Loucy (cell line): ENCODE measurements around the gene EML2.

ENCODE experiments used
- H2AFZ ChIP-seq: fragments of 200-600 bp; sonication (generic); 2 replicates; pipeline ENCODE4 v1.6.0; 2016; ENCODE audit warnings: antibody characterized with exemption, mild to moderate bottlenecking, low read length, moderate library complexity
- H3F3A ChIP-seq: fragments of 200-600 bp; 2 replicates; pipeline ENCODE4 v1.6.0; 2016; ENCODE audit warnings: antibody characterized with exemption, low read depth, mild to moderate bottlenecking
- H3K27me3 ChIP-seq: fragments of 200-600 bp; sonication (generic); 2 replicates; pipeline ENCODE4 v1.6.1; 2014; ENCODE audit warnings: low read length, mild to moderate bottlenecking; ENCODE audit not compliant: insufficient read depth, poor library complexity, severe bottlenecking
- H3K36me3 ChIP-seq: fragments of 200-600 bp; sonication (generic); 2 replicates; pipeline ENCODE4 v1.6.1; 2016; ENCODE audit warnings: low read length; ENCODE audit not compliant: insufficient read depth
- H3K4me1 ChIP-seq: fragments of 200-600 bp; sonication (generic); 2 replicates; pipeline ENCODE4 v1.5.1; 2014; ENCODE audit warnings: low read length, mild to moderate bottlenecking; ENCODE audit not compliant: insufficient read depth, poor library complexity, severe bottlenecking
- H3K4me2 ChIP-seq: fragments of 200-600 bp; sonication (generic); 2 replicates; pipeline ENCODE4 v1.6.0; 2014; ENCODE audit warnings: antibody characterized with exemption, low read length, low read depth, mild to moderate bottlenecking; ENCODE audit not compliant: poor library complexity, severe bottlenecking
- H3K4me3 ChIP-seq: fragments of 200-600 bp; sonication (generic); 2 replicates; pipeline ENCODE4 v1.5.1; 2014; ENCODE audit warnings: low read length, mild to moderate bottlenecking, mixed read lengths; ENCODE audit not compliant: poor library complexity, severe bottlenecking
- H3K79me2 ChIP-seq: fragments of 200-600 bp; sonication (generic); 2 replicates; pipeline ENCODE4 v1.6.1; 2014; ENCODE audit warnings: low read length; ENCODE audit not compliant: insufficient read depth
- H3K9ac ChIP-seq: fragments of 200-600 bp; sonication (generic); 2 replicates; pipeline ENCODE4 v1.6.0; 2014; ENCODE audit warnings: mild to moderate bottlenecking, low read depth, low read length, moderate library complexity; ENCODE audit not compliant: poor library complexity, severe bottlenecking
- H3K9me2 ChIP-seq: fragments of 200-600 bp; sonication (generic); replicated peaks from 2 replicates; pipeline ENCODE4 v1.6.1; 2016; ENCODE audit warnings: low read depth, low read length, mixed read lengths
- H3K9me3 ChIP-seq: fragments of 200-600 bp; sonication (generic); 2 replicates; pipeline ENCODE4 v1.6.1; 2014; ENCODE audit warnings: mild to moderate bottlenecking, antibody characterized with exemption, low read length, low read depth; ENCODE audit not compliant: insufficient read depth
- H4K20me1 ChIP-seq: fragments of 200-600 bp; sonication (generic); 2 replicates; pipeline ENCODE4 v1.6.0; 2014; ENCODE audit warnings: antibody characterized with exemption, low read length, mild to moderate bottlenecking; ENCODE audit not compliant: insufficient read depth, poor library complexity, severe bottlenecking
- CTCF ChIP-seq: fragments of 200-600 bp; sonication (generic); conservative IDR thresholded peaks from 2 replicates; pipeline ENCODE4 v1.5.1; 2014; ENCODE audit warnings: mild to moderate bottlenecking, antibody characterized with exemption, low read length
- EZH2phosphoT487 ChIP-seq: fragments of 200-600 bp; IDR thresholded peaks from 2 replicates; pipeline ENCODE4 v1.6.1; 2018; ENCODE audit warnings: antibody characterized with exemption, mild to moderate bottlenecking, moderate library complexity, borderline replicate concordance

EML2 gene

GRCh38 chr19:45568732-45569131 is 70.5 kb downstream of the EML2 start:
- H3K4me3 ChIP-seq, result no peak overlapping the region
- no peak overlapping the region for H2AFZ ChIP-seq
- TF ChIP-seq CTCF (no peak), EZH2phosphoT487 (no peak)
- H3K9me2 ChIP-seq, result no peaks in the 10 kb centered on the region
- H4K20me1 ChIP-seq, result peaks cover 8% of the 10 kb centered on the region
- H3K4me1 ChIP-seq, result no peaks in the 10 kb centered on the region
- no peaks in the 10 kb centered on the region for H3K27me3 ChIP-seq
- H3K4me2 ChIP-seq, result no peak overlapping the region
- H3K9ac ChIP-seq, result no peak overlapping the region
- peaks cover 13% of the 10 kb centered on the region; the same call in 1 of the 2 replicates for H3K79me2 ChIP-seq
- H3F3A ChIP-seq, result no peaks in the 10 kb centered on the region
- H3K36me3 ChIP-seq, result no peaks in the 10 kb centered on the region
- H3K9me3 ChIP-seq, result no peaks in the 10 kb centered on the region

- no peaks in the 10 kb centered on the region for H3K9me3 ChIP-seq
- H3K36me3 ChIP-seq, result no peaks in the 10 kb centered on the region
- TF ChIP-seq CTCF (no peak), EZH2phosphoT487 (no peak)
- H3K9ac ChIP-seq, result no peak overlapping the region
- H3K4me3 ChIP-seq, result no peak overlapping the region
- H3K4me2 ChIP-seq, result no peak overlapping the region
- H4K20me1 ChIP-seq, result peaks cover 8% of the 10 kb centered on the region
- no peaks in the 10 kb centered on the region for H3K9me2 ChIP-seq
- no peaks in the 10 kb centered on the region for H3K27me3 ChIP-seq
- H3K79me2 ChIP-seq, result peaks cover 13% of the 10 kb centered on the region; the same call in 1 of the 2 replicates
- H3F3A ChIP-seq, result no peaks in the 10 kb centered on the region
- H3K4me1 ChIP-seq, result no peaks in the 10 kb centered on the region
- H2AFZ ChIP-seq, result no peak overlapping the region
Observed at GRCh38 chr19:45567609-45568008, 71.6 kb downstream of the EML2 start.

DNA sequence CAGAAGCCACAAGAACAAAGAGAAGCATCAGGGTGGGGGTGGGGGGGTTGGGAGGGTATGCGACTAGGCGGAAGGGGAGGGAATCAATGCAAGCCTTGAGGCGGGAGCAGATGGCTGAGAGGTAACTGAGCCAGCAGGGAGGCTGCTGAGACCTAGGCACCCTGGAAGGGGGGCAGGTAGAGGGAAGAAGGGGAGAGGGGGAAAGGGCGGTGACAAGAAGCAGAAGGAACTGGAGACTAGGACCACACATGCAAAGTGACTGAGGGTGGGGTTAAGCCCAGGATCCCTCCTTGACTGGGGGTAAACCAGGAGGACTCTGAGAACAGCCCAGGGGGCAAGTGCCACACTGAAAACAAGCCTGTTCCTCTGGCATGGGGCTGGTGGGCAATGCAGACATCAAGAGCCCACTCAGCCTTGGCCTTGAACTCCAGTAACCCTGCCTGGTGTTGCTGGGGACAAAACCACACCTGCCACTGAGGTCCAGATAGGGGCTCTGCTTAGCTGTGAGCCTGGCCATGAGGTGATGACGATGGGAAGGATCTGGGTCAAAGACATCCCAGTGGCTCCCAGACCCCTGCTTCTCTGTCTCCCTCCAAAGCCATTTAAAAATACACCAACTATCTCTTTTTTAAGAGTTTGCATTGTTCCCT is 74.9 kb downstream of the EML2 start:
- Histone ChIP-seq H4K20me1 (peaks cover 5% of the 10 kb centered on the region), H3K27me3 (no peaks in the 10 kb centered on the region), H3K4me1 (no peaks in the 10 kb centered on the region), H3K4me3 (no peak overlapping the region), H3K79me2 (peaks cover 5% of the 10 kb centered on the region; the same call in 1 of the 2 replicates), H3K9me2 (no peaks in the 10 kb centered on the region), H3K4me2 (no peak overlapping the region), H2AFZ (no peak overlapping the region), H3K9ac (no peak overlapping the region), H3K36me3 (no peaks in the 10 kb centered on the region), H3K9me3 (no peaks in the 10 kb centered on the region), H3F3A (no peaks in the 10 kb centered on the region)
- TF ChIP-seq CTCF (no peak), EZH2phosphoT487 (no peak)
